ENCODE data around the gene POC1A.

GRCh38 chr3:52073490-52073889 is 80.7 kb downstream of the POC1A start:
- TF ChIP-seq FOXA1 (IDR thresholded peaks at IDR 0.05) (no peak), PKNOX1 (IDR thresholded peaks at IDR 0.05) (no peak), L3MBTL2 (conservative IDR thresholded peaks at IDR 0.05) (no peak), FOXM1 (IDR thresholded peaks at IDR 0.05; ENCODE audit: borderline replicate concordance) (no peak), ZNF384 (IDR thresholded peaks at IDR 0.05) (no peak), ELF4 (IDR thresholded peaks at IDR 0.05) (no peak), TARDBP (IDR thresholded peaks at IDR 0.05) (no peak), BHLHE40 (IDR thresholded peaks at IDR 0.05; ENCODE audit: borderline replicate concordance) (no peak), SP1 (IDR thresholded peaks at IDR 0.05) (no peak), SUZ12 (IDR thresholded peaks at IDR 0.05) (no peak), NFRKB (IDR thresholded peaks at IDR 0.05) (no peak), ARNT (IDR thresholded peaks at IDR 0.05) (no peak), LEF1 (IDR thresholded peaks at IDR 0.05; ENCODE audit: borderline replicate concordance) (no peak)

All from HEK293T (cell line).